HG02970 (cell line): ENCODE data around the gene DCLK1.

Experiments
- ATAC-seq: cut with Tn5 transposase; IDR thresholded peaks from one replicate; pipeline ENCODE4 v1.9.1; 2021; ENCODE audit warnings: mild to moderate bottlenecking, moderate library complexity, moderate number of reproducible peaks; ENCODE audit not compliant: unreplicated experiment, low FRiP score

Gene DCLK1

GRCh38 chr13:35848336-35849255 is 282.6 kb downstream of the DCLK1 start:
- no peak for ATAC-seq

GRCh38 chr13:35843272-35843671 is 287.9 kb downstream of the DCLK1 start:
- no peak for ATAC-seq

GRCh38 chr13:35841060-35841521 is 290.1 kb downstream of the DCLK1 start:
- ATAC-seq = no peak

GRCh38 chr13:35839806-35840205 is 291.4 kb downstream of the DCLK1 start:
- ATAC-seq = no peak

GRCh38 chr13:35838356-35838755 is 292.8 kb downstream of the DCLK1 start:
- ATAC-seq = no peak

- no peak for ATAC-seq
Measured at GRCh38 chr13:35836446-35836845, 294.7 kb downstream of the DCLK1 start.

GRCh38 chr13:35835989-35836388 is 295.2 kb downstream of the DCLK1 start:
- no peak for ATAC-seq

- ATAC-seq = no peak
Measured at GRCh38 chr13:35833608-35834275, 297.4 kb downstream of the DCLK1 start.

GRCh38 chr13:35833031-35833430 is 298.2 kb downstream of the DCLK1 start:
- no peak for ATAC-seq

GRCh38 chr13:35832551-35832950 is 298.6 kb downstream of the DCLK1 start:
- ATAC-seq = no peak

GRCh38 chr13:35830850-35831450 is 300.2 kb downstream of the DCLK1 start:
- ATAC-seq = no peak

GRCh38 chr13:35826626-35827254 is 304.4 kb downstream of the DCLK1 start:
- no peak for ATAC-seq

GRCh38 chr13:35824825-35825224 is 306.4 kb downstream of the DCLK1 start:
- no peak for ATAC-seq

GRCh38 chr13:35824395-35824794 is 306.8 kb downstream of the DCLK1 start:
- no peak for ATAC-seq

- no peak for ATAC-seq
Measured at GRCh38 chr13:35822666-35823065, 308.5 kb downstream of the DCLK1 start.

- no peak for ATAC-seq
Measured at GRCh38 chr13:35818633-35819067, 312.5 kb downstream of the DCLK1 start.

GRCh38 chr13:35817642-35818607 is 313.3 kb downstream of the DCLK1 start:
- no peak for ATAC-seq

GRCh38 chr13:35814605-35815011 is 316.6 kb downstream of the DCLK1 start:
- ATAC-seq = no peak

- ATAC-seq = no peak
Measured at GRCh38 chr13:35812736-35813135, 318.4 kb downstream of the DCLK1 start.

GRCh38 chr13:35810321-35810720 is 320.9 kb downstream of the DCLK1 start:
- ATAC-seq = no peak
